Loucy (cell line): ENCODE data around the gene COL23A1.

Experiments
- H2AFZ ChIP-seq: fragments of 200-600 bp; sonication (generic); 2 replicates; pipeline ENCODE4 v1.6.0; 2016; ENCODE audit warnings: antibody characterized with exemption, mild to moderate bottlenecking, low read length, moderate library complexity
- H3F3A ChIP-seq: fragments of 200-600 bp; 2 replicates; pipeline ENCODE4 v1.6.0; 2016; ENCODE audit warnings: antibody characterized with exemption, low read depth, mild to moderate bottlenecking
- H3K27me3 ChIP-seq: fragments of 200-600 bp; sonication (generic); 2 replicates; pipeline ENCODE4 v1.6.1; 2014; ENCODE audit warnings: low read length, mild to moderate bottlenecking; ENCODE audit not compliant: insufficient read depth, poor library complexity, severe bottlenecking
- H3K36me3 ChIP-seq: fragments of 200-600 bp; sonication (generic); 2 replicates; pipeline ENCODE4 v1.6.1; 2016; ENCODE audit warnings: low read length; ENCODE audit not compliant: insufficient read depth
- H3K4me1 ChIP-seq: fragments of 200-600 bp; sonication (generic); 2 replicates; pipeline ENCODE4 v1.5.1; 2014; ENCODE audit warnings: low read length, mild to moderate bottlenecking; ENCODE audit not compliant: insufficient read depth, poor library complexity, severe bottlenecking
- H3K4me2 ChIP-seq: fragments of 200-600 bp; sonication (generic); 2 replicates; pipeline ENCODE4 v1.6.0; 2014; ENCODE audit warnings: antibody characterized with exemption, low read length, low read depth, mild to moderate bottlenecking; ENCODE audit not compliant: poor library complexity, severe bottlenecking
- H3K4me3 ChIP-seq: fragments of 200-600 bp; sonication (generic); 2 replicates; pipeline ENCODE4 v1.5.1; 2014; ENCODE audit warnings: low read length, mild to moderate bottlenecking, mixed read lengths; ENCODE audit not compliant: poor library complexity, severe bottlenecking
- H3K79me2 ChIP-seq: fragments of 200-600 bp; sonication (generic); 2 replicates; pipeline ENCODE4 v1.6.1; 2014; ENCODE audit warnings: low read length; ENCODE audit not compliant: insufficient read depth
- H3K9ac ChIP-seq: fragments of 200-600 bp; sonication (generic); 2 replicates; pipeline ENCODE4 v1.6.0; 2014; ENCODE audit warnings: mild to moderate bottlenecking, low read depth, low read length, moderate library complexity; ENCODE audit not compliant: poor library complexity, severe bottlenecking
- H3K9me2 ChIP-seq: fragments of 200-600 bp; sonication (generic); replicated peaks from 2 replicates; pipeline ENCODE4 v1.6.1; 2016; ENCODE audit warnings: low read depth, low read length, mixed read lengths
- H3K9me3 ChIP-seq: fragments of 200-600 bp; sonication (generic); 2 replicates; pipeline ENCODE4 v1.6.1; 2014; ENCODE audit warnings: mild to moderate bottlenecking, antibody characterized with exemption, low read length, low read depth; ENCODE audit not compliant: insufficient read depth
- H4K20me1 ChIP-seq: fragments of 200-600 bp; sonication (generic); 2 replicates; pipeline ENCODE4 v1.6.0; 2014; ENCODE audit warnings: antibody characterized with exemption, low read length, mild to moderate bottlenecking; ENCODE audit not compliant: insufficient read depth, poor library complexity, severe bottlenecking
- EZH2phosphoT487 ChIP-seq: fragments of 200-600 bp; IDR thresholded peaks from 2 replicates; pipeline ENCODE4 v1.6.1; 2018; ENCODE audit warnings: antibody characterized with exemption, mild to moderate bottlenecking, moderate library complexity, borderline replicate concordance
- TF ChIP-seq, protein P1 (sequence below): fragments of 200-600 bp; sonication (generic); conservative IDR thresholded peaks from 2 replicates; pipeline ENCODE4 v1.5.1; 2014; ENCODE audit warnings: mild to moderate bottlenecking, antibody characterized with exemption, low read length

COL23A1 gene

DNA sequence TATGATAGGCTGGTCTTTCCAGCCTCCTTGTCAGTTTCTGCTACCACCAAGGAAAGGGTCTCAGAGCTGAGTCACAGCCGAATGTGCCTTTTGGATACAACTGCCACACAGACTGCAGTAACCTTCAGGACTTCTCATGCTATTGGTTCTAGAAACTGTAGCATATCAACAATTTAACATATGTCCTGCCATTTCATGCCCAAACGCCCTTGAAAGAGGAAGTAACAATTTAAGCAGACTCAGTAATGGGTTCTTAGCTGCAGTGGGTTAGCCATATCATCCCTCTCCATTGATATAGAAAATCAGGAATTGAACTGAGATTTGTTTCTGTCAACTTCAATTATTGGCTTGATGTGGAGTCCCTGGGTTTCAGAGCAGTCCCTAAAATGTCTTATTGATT, 40.8 kb upstream of the COL23A1 start:
- peaks cover 4% of the 10 kb centered on the region for H3K79me2 ChIP-seq
- peaks cover 3% of the 10 kb centered on the region for H4K20me1 ChIP-seq
- no peaks in the 10 kb centered on the region for H3K27me3 ChIP-seq
- H3K4me3 ChIP-seq = no peak overlapping the region
- no peaks in the 10 kb centered on the region for H3K4me1 ChIP-seq
- H3K36me3 ChIP-seq = no peaks in the 10 kb centered on the region
- no peaks in the 10 kb centered on the region for H3F3A ChIP-seq
- no peak overlapping the region for H3K9ac ChIP-seq
- no peak overlapping the region for H2AFZ ChIP-seq
- no peaks in the 10 kb centered on the region for H3K9me3 ChIP-seq
- no peaks in the 10 kb centered on the region for H3K9me2 ChIP-seq
- TF ChIP-seq EZH2phosphoT487 = no peak
- H3K4me2 ChIP-seq = no peak overlapping the region

DNA sequence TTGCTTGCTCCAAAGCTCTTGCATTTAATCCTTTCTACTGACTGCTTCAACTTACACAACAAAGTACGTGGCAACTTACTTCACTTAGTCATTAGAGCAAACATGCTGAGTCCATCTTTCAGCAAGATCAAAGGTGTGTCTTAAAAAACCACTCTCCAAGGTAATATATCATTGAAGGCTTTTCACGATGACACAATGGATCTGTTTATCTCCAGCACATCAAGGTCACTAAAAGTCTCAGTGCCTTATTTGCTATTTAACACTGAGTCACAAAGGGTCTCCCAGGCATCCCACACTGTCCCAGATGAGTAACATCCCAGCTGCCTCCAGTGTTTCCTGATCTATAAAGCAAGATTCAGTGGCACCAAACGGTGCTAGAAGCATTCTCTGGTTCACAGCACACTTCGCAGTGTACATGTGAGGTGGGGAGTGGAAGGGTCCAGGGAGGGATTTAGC, 40.3 kb upstream of the COL23A1 start:
- no peaks in the 10 kb centered on the region for H3K9me2 ChIP-seq
- H2AFZ ChIP-seq = no peak overlapping the region
- H3K79me2 ChIP-seq = peaks cover 9% of the 10 kb centered on the region
- peaks cover under 1% of the 10 kb centered on the region for H3K4me1 ChIP-seq
- no peaks in the 10 kb centered on the region for H3K9me3 ChIP-seq
- no peaks in the 10 kb centered on the region for H3K27me3 ChIP-seq
- H3K4me3 ChIP-seq = no peak overlapping the region
- TF ChIP-seq, protein P1, sequence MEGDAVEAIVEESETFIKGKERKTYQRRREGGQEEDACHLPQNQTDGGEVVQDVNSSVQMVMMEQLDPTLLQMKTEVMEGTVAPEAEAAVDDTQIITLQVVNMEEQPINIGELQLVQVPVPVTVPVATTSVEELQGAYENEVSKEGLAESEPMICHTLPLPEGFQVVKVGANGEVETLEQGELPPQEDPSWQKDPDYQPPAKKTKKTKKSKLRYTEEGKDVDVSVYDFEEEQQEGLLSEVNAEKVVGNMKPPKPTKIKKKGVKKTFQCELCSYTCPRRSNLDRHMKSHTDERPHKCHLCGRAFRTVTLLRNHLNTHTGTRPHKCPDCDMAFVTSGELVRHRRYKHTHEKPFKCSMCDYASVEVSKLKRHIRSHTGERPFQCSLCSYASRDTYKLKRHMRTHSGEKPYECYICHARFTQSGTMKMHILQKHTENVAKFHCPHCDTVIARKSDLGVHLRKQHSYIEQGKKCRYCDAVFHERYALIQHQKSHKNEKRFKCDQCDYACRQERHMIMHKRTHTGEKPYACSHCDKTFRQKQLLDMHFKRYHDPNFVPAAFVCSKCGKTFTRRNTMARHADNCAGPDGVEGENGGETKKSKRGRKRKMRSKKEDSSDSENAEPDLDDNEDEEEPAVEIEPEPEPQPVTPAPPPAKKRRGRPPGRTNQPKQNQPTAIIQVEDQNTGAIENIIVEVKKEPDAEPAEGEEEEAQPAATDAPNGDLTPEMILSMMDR = no peak
- no peak for TF ChIP-seq EZH2phosphoT487
- H3F3A ChIP-seq = no peaks in the 10 kb centered on the region
- no peak overlapping the region for H3K4me2 ChIP-seq
- H4K20me1 ChIP-seq = peaks cover 7% of the 10 kb centered on the region
- no peaks in the 10 kb centered on the region for H3K36me3 ChIP-seq
- no peak overlapping the region for H3K9ac ChIP-seq

DNA sequence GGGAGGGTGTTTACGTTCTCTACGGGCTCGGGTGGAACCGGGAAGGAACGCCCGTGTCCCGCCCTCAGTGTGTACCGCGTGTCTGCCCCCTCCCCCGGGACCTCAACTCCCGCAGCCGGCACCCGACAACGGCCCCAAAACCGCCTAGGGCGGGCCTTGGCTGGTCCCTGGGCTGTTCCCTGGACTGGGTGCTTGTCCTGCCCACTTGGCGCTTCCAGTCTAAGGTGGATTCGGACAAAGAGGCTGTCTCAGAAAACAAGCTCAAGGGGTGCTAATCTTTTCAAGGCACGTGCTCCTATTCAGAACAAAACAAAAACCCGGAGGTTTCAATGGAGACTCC, 37.0 kb upstream of the COL23A1 start:
- H3K9ac ChIP-seq = no peak overlapping the region
- no peaks in the 10 kb centered on the region for H3K27me3 ChIP-seq
- TF ChIP-seq, protein P1 = no peak
- no peak for TF ChIP-seq EZH2phosphoT487
- no peaks in the 10 kb centered on the region for H3F3A ChIP-seq
- peaks cover 39% of the 10 kb centered on the region for H3K79me2 ChIP-seq
- no peaks in the 10 kb centered on the region; the same call in 1 of the 2 replicates for H3K36me3 ChIP-seq
- peak overlapping the region; percentile 81; the same call in 1 of the 2 replicates for H2AFZ ChIP-seq
- peak overlapping the region; percentile 68 for H3K4me3 ChIP-seq
- peaks cover 24% of the 10 kb centered on the region for H3K4me1 ChIP-seq
- peak overlapping the region; percentile 44 for H3K4me2 ChIP-seq
- peaks cover 27% of the 10 kb centered on the region for H4K20me1 ChIP-seq
- H3K9me2 ChIP-seq = no peaks in the 10 kb centered on the region
- H3K9me3 ChIP-seq = no peaks in the 10 kb centered on the region

DNA sequence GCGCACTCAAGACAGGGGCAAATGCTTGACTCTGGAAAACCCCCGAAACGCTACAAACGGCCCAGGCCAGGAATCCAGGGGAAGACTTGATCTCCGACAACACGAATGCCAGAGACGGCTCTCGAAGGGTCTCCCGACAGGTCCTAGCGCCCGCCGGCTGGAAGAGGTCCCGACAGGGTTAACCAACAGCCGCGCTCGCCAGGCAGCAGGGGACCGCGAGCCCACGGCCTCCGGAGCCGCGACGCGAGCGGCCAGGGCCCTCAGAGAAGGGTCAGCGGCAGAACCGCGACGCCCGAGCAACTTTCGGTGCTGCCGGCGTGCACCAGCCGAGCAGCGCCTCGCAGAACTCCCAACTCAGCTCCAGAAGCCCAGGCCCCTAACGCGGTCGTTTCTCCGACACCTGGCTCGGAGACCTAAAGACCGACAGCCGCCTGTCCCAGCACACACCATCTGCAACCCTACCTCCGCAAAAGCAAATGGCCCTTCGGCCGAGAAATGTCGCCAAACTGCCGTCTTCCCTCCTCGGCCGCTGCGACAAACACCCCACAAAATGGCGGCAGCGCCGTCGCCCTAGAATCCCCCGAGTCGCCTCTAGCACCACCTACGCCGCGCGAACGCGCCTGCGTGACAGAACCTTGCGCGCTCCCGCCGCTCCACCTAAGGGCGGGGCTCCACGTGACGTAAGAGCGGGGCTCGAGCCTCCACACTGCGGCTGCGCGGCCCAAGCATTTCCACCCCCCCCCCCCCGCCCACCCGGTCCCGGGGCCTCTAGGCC, 36.5 kb upstream of the COL23A1 start, which contains the start of gene CLK4:
Gene CLK4, minus strand, starts transcription at position 567 of the 775 bp plus-strand sequence. CDS start 3,634 bp downstream, outside the sequence.
- Histone ChIP-seq H3K4me1 (peaks cover 28% of the 10 kb centered on the region), H3K79me2 (peaks cover 43% of the 10 kb centered on the region)

More for the DNA sequence above, 36.5 kb upstream of the COL23A1 start, which contains the start of gene CLK4:
- Histone ChIP-seq H3K4me3 (peak within 1 kb of the TSS; percentile 99), H3K9ac (peak within 1 kb of the TSS; percentile 89), H3K36me3 (no peaks in the 10 kb centered on the region; the same call in 1 of the 2 replicates), H3F3A (no peaks in the 10 kb centered on the region), H2AFZ (peak within 1 kb of the TSS; percentile 97), H3K9me2 (no peaks in the 10 kb centered on the region), H4K20me1 (peaks cover 27% of the 10 kb centered on the region), H3K9me3 (no peaks in the 10 kb centered on the region), H3K27me3 (no peaks in the 10 kb centered on the region), H3K4me2 (peak within 1 kb of the TSS; percentile 92)
- TF ChIP-seq, protein P1 = no peak
- no peak for TF ChIP-seq EZH2phosphoT487
